SKM-1 (cell line): Measurements from ENCODE around the gene CTCF.
"Not testable (repeated sequence)": the region's sequence is repeated elsewhere in the genome, so short reads cannot be mapped to it uniquely, and the experiment has no call there.

Experiments used
- DNase-seq: peaks from one replicate; lab custom pipeline; 2025; ENCODE audit not compliant: unreplicated experiment; lab: John Stamatoyannopoulos, UW

Gene CTCF

GRCh38 chr16:67562526-67562917 is at the start of gene CTCF:
TSS of gene CTCF (plus strand) at chr16:67562526. CDS start at chr16:67610833, 48,307 bp downstream.
- DNase-seq = peak; percentile 61

- not testable (repeated sequence) for DNase-seq
Observed at GRCh38 chr16:67513892-67514291, 48.4 kb upstream of the CTCF start.

- peak; percentile 52 for DNase-seq
Observed at GRCh38 chr16:67514382-67514828, 47.9 kb upstream of the CTCF start.

GRCh38 chr16:67516296-67517154 is 45.8 kb upstream of the CTCF start:
- DNase-seq = no peak

GRCh38 chr16:67517155-67517445 is 45.2 kb upstream of the CTCF start:
- DNase-seq = no peak

- no peak for DNase-seq
Observed at GRCh38 chr16:67517661-67518423, 44.5 kb upstream of the CTCF start.

GRCh38 chr16:67518676-67519075 is 43.6 kb upstream of the CTCF start:
- no peak for DNase-seq

GRCh38 chr16:67519242-67519641 is 43.1 kb upstream of the CTCF start:
- DNase-seq = no peak

GRCh38 chr16:67521095-67521804 is 41.1 kb upstream of the CTCF start:
- peak; percentile 83 for DNase-seq

- DNase-seq = no peak
Observed at GRCh38 chr16:67525176-67525860, 37.0 kb upstream of the CTCF start.

- no peak for DNase-seq
Observed at GRCh38 chr16:67526149-67526791, 36.1 kb upstream of the CTCF start.

- DNase-seq = no peak
Observed at GRCh38 chr16:67528222-67528869, 34.0 kb upstream of the CTCF start, which contains the start of gene RIPOR1. TSS of gene RIPOR1 (plus strand) at chr16:67528829. CDS start at chr16:67538447, 9,618 bp downstream.

- DNase-seq = no peak
Observed at GRCh38 chr16:67528870-67529581, 33.3 kb upstream of the CTCF start.

- no peak for DNase-seq
Observed at GRCh38 chr16:67529582-67530012, 32.7 kb upstream of the CTCF start.

- no peak for DNase-seq
Observed at GRCh38 chr16:67530013-67530939, 32.0 kb upstream of the CTCF start.

- DNase-seq = peak; percentile 64
Observed at GRCh38 chr16:67531247-67531646, 31.1 kb upstream of the CTCF start.

- DNase-seq = no peak
Observed at GRCh38 chr16:67533024-67533560, 29.2 kb upstream of the CTCF start.

GRCh38 chr16:67533987-67534386 is 28.3 kb upstream of the CTCF start:
- not testable (repeated sequence) for DNase-seq
